Measurements from ENCODE around the gene ACAD10. TPM values are rescaled to one million over a fixed set of nuclear protein-coding genes. Genes with fewer than 3 reads are reported as not detected.

ACAD10 gene
- total and polyA plus RNA-seq, 2 of the 13 experiments (the other 11 are each of a cell fraction or from before 2014, with no cell fraction given): 15.2 to 16.3 TPM

- TF ChIP-seq TBX3 (IDR thresholded peaks at IDR 0.05; ENCODE audit: borderline replicate concordance) (no peak), ZBTB7A (CRISPR knock-in tag; IDR thresholded peaks at IDR 0.05) (no peak; the same call in 1 of the 2 replicates), ZNF18 (CRISPR knock-in tag; IDR thresholded peaks at IDR 0.05; ENCODE audit: insufficient replicate concordance) (no peak), GATAD2A (CRISPR knock-in tag; IDR thresholded peaks at IDR 0.05) (0 out of 2 replicates have a peak, but pooled peaks have one; percentile 12), RFXANK (CRISPR knock-in tag; IDR thresholded peaks at IDR 0.05) (no peak), PRDM10 (CRISPR knock-in tag; IDR thresholded peaks at IDR 0.05; ENCODE audit: low read depth) (peak; percentile 95), SNRNP70 (IDR thresholded peaks at IDR 0.05; ENCODE audit: low read depth, low read length) (no peak), ZNF446 (CRISPR knock-in tag; IDR thresholded peaks at IDR 0.05) (peak; percentile 74; the same call in 1 of the 2 replicates), CHCHD3 (CRISPR knock-in tag; IDR thresholded peaks at IDR 0.05) (no peak), ZNF44 (CRISPR knock-in tag; IDR thresholded peaks at IDR 0.05) (0 out of 2 replicates have a peak, but pooled peaks have one; percentile 45), MAFK (conservative IDR thresholded peaks at IDR 0.05 in 1 of 2, IDR thresholded peaks at IDR 0.05 in 1 of 2; ENCODE audit: low read length in 2 of 2) (no peak), SCMH1 (CRISPR knock-in tag; IDR thresholded peaks at IDR 0.05; ENCODE audit: borderline replicate concordance) (no peak), ZNF232 (CRISPR knock-in tag; IDR thresholded peaks at IDR 0.05; ENCODE audit: borderline replicate concordance) (peak; percentile 29; the same call in 1 of the 2 replicates), PBX3 (CRISPR knock-in tag; IDR thresholded peaks at IDR 0.05; ENCODE audit: borderline replicate concordance) (no peak), TGIF2 (CRISPR knock-in tag; IDR thresholded peaks at IDR 0.05) (0 out of 2 replicates have a peak, but pooled peaks have one; percentile 35), ZSCAN22 (CRISPR knock-in tag; IDR thresholded peaks at IDR 0.05) (no peak), ZNF17 (CRISPR knock-in tag; IDR thresholded peaks at IDR 0.05) (no peak), ZNF512B (CRISPR knock-in tag; IDR thresholded peaks at IDR 0.05; ENCODE audit: borderline replicate concordance) (no peak; the same call in 1 of the 2 replicates), ZNF121 (CRISPR knock-in tag; IDR thresholded peaks at IDR 0.05) (no peak)
These were observed 80.9 kb downstream of the ACAD10 start, which contains the start of gene ALDH2 (continued) for GRCh38 chr12:111766608-111767361.

All from HepG2 (cell line).